ENCODE results near the gene OR7G1. TPM values are rescaled to one million over a fixed set of nuclear protein-coding genes. Genes with fewer than 3 reads are reported as not detected.

OR7G1 gene
- total RNA-seq, result not detected

GRCh38 chr19:9115307-9115813, at the start of gene OR7G1:
Gene OR7G1 (minus strand): TSS chr19:9115763. CDS start chr19:9115763, 0 bp downstream.
- Mint-ChIP-seq H3K4me1 (no peaks in the 10 kb centered on the region), H3K4me3 (no peak within 1 kb of the TSS), H3K36me3 (no peaks in the 10 kb centered on the region), H3K9me3 (no peaks in the 10 kb centered on the region), H3K27me3 (peaks cover 35% of the 10 kb centered on the region), H3K27ac (no peak within 1 kb of the TSS)
- DNase-seq, result no peak

- peaks cover 15% of the 10 kb centered on the region for H3K9me3 Mint-ChIP-seq
Observed at GRCh38 chr19:9165261-9165660, 49.7 kb upstream of the OR7G1 start.

GRCh38 chr19:9161427-9161826, 45.9 kb upstream of the OR7G1 start:
- no peak for DNase-seq
- no peak overlapping the region for H3K4me3 Mint-ChIP-seq
- H3K27ac Mint-ChIP-seq, result no peak overlapping the region
- H3K27me3 Mint-ChIP-seq, result no peaks in the 10 kb centered on the region
- H3K4me1 Mint-ChIP-seq, result no peaks in the 10 kb centered on the region
- H3K9me3 Mint-ChIP-seq, result peaks cover 19% of the 10 kb centered on the region
- peaks cover 90% of the 10 kb centered on the region for H3K36me3 Mint-ChIP-seq

More at GRCh38 chr19:9165261-9165660, 49.7 kb upstream of the OR7G1 start:
- H3K27me3 Mint-ChIP-seq, result no peaks in the 10 kb centered on the region
- no peak overlapping the region for H3K4me3 Mint-ChIP-seq
- DNase-seq, result no peak
- H3K27ac Mint-ChIP-seq, result no peak overlapping the region
- H3K36me3 Mint-ChIP-seq, result peaks cover 68% of the 10 kb centered on the region
- H3K4me1 Mint-ChIP-seq, result no peaks in the 10 kb centered on the region

- no peaks in the 10 kb centered on the region for H3K27me3 Mint-ChIP-seq
- H3K36me3 Mint-ChIP-seq, result peaks cover 91% of the 10 kb centered on the region
- H3K9me3 Mint-ChIP-seq, result peaks cover 19% of the 10 kb centered on the region
- no peak for DNase-seq
- peaks cover 13% of the 10 kb centered on the region for H3K4me1 Mint-ChIP-seq
- H3K27ac Mint-ChIP-seq, result no peak overlapping the region
- no peak overlapping the region for H3K4me3 Mint-ChIP-seq
Observed at GRCh38 chr19:9159891-9160290, 44.3 kb upstream of the OR7G1 start.

- peaks cover 28% of the 10 kb centered on the region for H3K4me1 Mint-ChIP-seq
- H3K27me3 Mint-ChIP-seq, result no peaks in the 10 kb centered on the region
- H3K4me3 Mint-ChIP-seq, result no peak overlapping the region
- no peak for DNase-seq
- H3K36me3 Mint-ChIP-seq, result peaks cover 94% of the 10 kb centered on the region
- H3K9me3 Mint-ChIP-seq, result peaks cover 30% of the 10 kb centered on the region
- H3K27ac Mint-ChIP-seq, result peak overlapping the region; percentile 42
Observed at GRCh38 chr19:9156304-9156703, 40.7 kb upstream of the OR7G1 start.

GRCh38 chr19:9155591-9155990, 40.0 kb upstream of the OR7G1 start:
- Mint-ChIP-seq H3K36me3 (peaks cover 94% of the 10 kb centered on the region), H3K9me3 (peaks cover 27% of the 10 kb centered on the region), H3K4me1 (peaks cover 31% of the 10 kb centered on the region), H3K4me3 (no peak overlapping the region), H3K27me3 (no peaks in the 10 kb centered on the region), H3K27ac (peak overlapping the region; percentile 56)
- DNase-seq, result no peak

GRCh38 chr19:9151367-9151766, 35.8 kb upstream of the OR7G1 start:
- no peak overlapping the region for H3K27ac Mint-ChIP-seq
- H3K4me3 Mint-ChIP-seq, result no peak overlapping the region
- no peak for DNase-seq
- H3K27me3 Mint-ChIP-seq, result no peaks in the 10 kb centered on the region
- peaks cover 95% of the 10 kb centered on the region for H3K36me3 Mint-ChIP-seq
- peaks cover 40% of the 10 kb centered on the region for H3K9me3 Mint-ChIP-seq
- H3K4me1 Mint-ChIP-seq, result peaks cover 62% of the 10 kb centered on the region

GRCh38 chr19:9150650-9151049, 35.1 kb upstream of the OR7G1 start:
- Mint-ChIP-seq H3K4me3 (no peak overlapping the region), H3K9me3 (peaks cover 41% of the 10 kb centered on the region), H3K27ac (no peak overlapping the region), H3K36me3 (peaks cover 93% of the 10 kb centered on the region), H3K27me3 (no peaks in the 10 kb centered on the region), H3K4me1 (peaks cover 56% of the 10 kb centered on the region)
- DNase-seq, result no peak

GRCh38 chr19:9149997-9150396, 34.4 kb upstream of the OR7G1 start:
- no peak for DNase-seq

GRCh38 chr19:9148697-9149096, 33.1 kb upstream of the OR7G1 start:
- no peak overlapping the region for H3K4me3 Mint-ChIP-seq
- no peaks in the 10 kb centered on the region for H3K27me3 Mint-ChIP-seq
- no peak overlapping the region for H3K27ac Mint-ChIP-seq
- H3K9me3 Mint-ChIP-seq, result peaks cover 52% of the 10 kb centered on the region
- peaks cover 47% of the 10 kb centered on the region for H3K4me1 Mint-ChIP-seq
- no peak for DNase-seq
- H3K36me3 Mint-ChIP-seq, result peaks cover 95% of the 10 kb centered on the region

More at GRCh38 chr19:9149997-9150396, 34.4 kb upstream of the OR7G1 start:
- H3K36me3 Mint-ChIP-seq, result peaks cover 94% of the 10 kb centered on the region
- peaks cover 46% of the 10 kb centered on the region for H3K9me3 Mint-ChIP-seq
- H3K4me1 Mint-ChIP-seq, result peaks cover 52% of the 10 kb centered on the region
- peak overlapping the region; percentile 18 for H3K4me3 Mint-ChIP-seq
- no peak overlapping the region for H3K27ac Mint-ChIP-seq
- no peaks in the 10 kb centered on the region for H3K27me3 Mint-ChIP-seq

GRCh38 chr19:9146882-9147281, 31.3 kb upstream of the OR7G1 start:
- no peak for DNase-seq
- Mint-ChIP-seq H3K27me3 (no peaks in the 10 kb centered on the region), H3K36me3 (peaks cover 91% of the 10 kb centered on the region), H3K9me3 (peaks cover 42% of the 10 kb centered on the region), H3K4me1 (peaks cover 47% of the 10 kb centered on the region), H3K27ac (no peak overlapping the region), H3K4me3 (no peak overlapping the region)

GRCh38 chr19:9144920-9145319, 29.4 kb upstream of the OR7G1 start:
- H3K4me3 Mint-ChIP-seq, result no peak overlapping the region
- no peak overlapping the region for H3K27ac Mint-ChIP-seq
- no peak for DNase-seq
- no peaks in the 10 kb centered on the region for H3K27me3 Mint-ChIP-seq
- peaks cover 80% of the 10 kb centered on the region for H3K36me3 Mint-ChIP-seq
- peaks cover 29% of the 10 kb centered on the region for H3K9me3 Mint-ChIP-seq
- H3K4me1 Mint-ChIP-seq, result peaks cover 46% of the 10 kb centered on the region

- DNase-seq, result peak; percentile 85
- Mint-ChIP-seq H3K27ac (peak within 1 kb of the TSS; percentile 98), H3K9me3 (peaks cover 10% of the 10 kb centered on the region), H3K27me3 (no peaks in the 10 kb centered on the region), H3K36me3 (peaks cover 37% of the 10 kb centered on the region), H3K4me1 (peaks cover 25% of the 10 kb centered on the region), H3K4me3 (peak within 1 kb of the TSS; percentile 94)
Observed at GRCh38 chr19:9140159-9140874, 24.8 kb upstream of the OR7G1 start, which contains the start of gene ZNF317. Gene ZNF317 (plus strand): TSS chr19:9140397. CDS start chr19:9156017, 15,620 bp downstream.

GRCh38 chr19:9139609-9140158, 24.1 kb upstream of the OR7G1 start:
- peaks cover 7% of the 10 kb centered on the region for H3K9me3 Mint-ChIP-seq
- no peak for DNase-seq
- peak overlapping the region; percentile 94 for H3K4me3 Mint-ChIP-seq
- H3K36me3 Mint-ChIP-seq, result peaks cover 31% of the 10 kb centered on the region
- H3K27ac Mint-ChIP-seq, result peak overlapping the region; percentile 98
- peaks cover 23% of the 10 kb centered on the region for H3K4me1 Mint-ChIP-seq
- H3K27me3 Mint-ChIP-seq, result no peaks in the 10 kb centered on the region

GRCh38 chr19:9132422-9132821, 16.9 kb upstream of the OR7G1 start:
- Mint-ChIP-seq H3K27ac (no peak overlapping the region), H3K4me3 (no peak overlapping the region), H3K36me3 (no peaks in the 10 kb centered on the region), H3K9me3 (no peaks in the 10 kb centered on the region), H3K4me1 (peaks cover 8% of the 10 kb centered on the region), H3K27me3 (peaks cover 11% of the 10 kb centered on the region)
- no peak for DNase-seq

Data from activated naive CD8-positive, alpha-beta T cell treated with anti-CD3 and anti-CD28 coated beads for 36 hours (primary cell).